K562 treated with DMSO at 1 percent for 4 hours (cell line): Measurements from ENCODE around the gene MBD4. TPM values are rescaled to one million over a fixed set of nuclear protein-coding genes. Genes with fewer than 3 reads are reported as not detected.

Experiments
- total RNA-seq: library from RNA; unstranded; fragments of 300-600 nt; gene quantifications from 2 replicates; pipeline ENCODE4 v1.2.3, GENCODE V29; 2022; ENCODE audit not compliant: insufficient read depth

MBD4 gene
- total RNA-seq, result 24.0 and 37.6 TPM in 2 replicates

GRCh38 chr3:129439817-129440617 is at the start of gene MBD4, which contains the start of gene IFT122:
MBD4 (minus strand) TSS chr3:129439948; CDS start chr3:129439833, 115 bp downstream.
IFT122 (plus strand) TSS chr3:129440224; CDS start chr3:129440331, 107 bp downstream.

GRCh38 chr3:129428376-129429079 is 11.2 kb downstream of the MBD4 start, which contains the start of gene EFCAB12:
EFCAB12 (minus strand) TSS chr3:129428636; CDS start chr3:129428488, 148 bp downstream.

Other genes starting within 250 kb of the MBD4 start
- 111 and 124 TPM in 2 replicates for gene COPG1, start 190.3 kb downstream of the MBD4 start, total RNA-seq
- gene HMCES, start 161.1 kb downstream of the MBD4 start, total RNA-seq, result 32.9 and 40.3 TPM in 2 replicates
- 2.3 TPM in 2 replicates for gene EFCAB12, start 11.3 kb downstream of the MBD4 start, total RNA-seq
- gene IFT122, start 276 bp upstream of the MBD4 start, total RNA-seq, result 7.4 and 15.3 TPM in 2 replicates
- not detected in 2 replicates for gene RHO, start 88.7 kb upstream of the MBD4 start, total RNA-seq
- not detected in 2 replicates for gene H1-8, start 103.2 kb upstream of the MBD4 start, total RNA-seq
- 14.4 and 24.7 TPM in 2 replicates for gene PLXND1, start 166.7 kb upstream of the MBD4 start, total RNA-seq